Smooth muscle cell (in vitro differentiated cells): Measurements from ENCODE around the gene SIRT5. TPM values are rescaled to one million over a fixed set of nuclear protein-coding genes. Genes with fewer than 3 reads are reported as not detected.

ENCODE experiments used
- DNase-seq: peaks from one replicate; lab custom pipeline; 2025; ENCODE audit not compliant: unreplicated experiment; lab: John Stamatoyannopoulos, UW
- H2AFZ ChIP-seq: fragments of 200-600 bp; sonication (generic); 2 replicates; pipeline ENCODE4 v1.6.0; 2016; ENCODE audit warnings: antibody characterized with exemption, low read depth, mild to moderate bottlenecking
- H3F3A ChIP-seq: fragments of 200-600 bp; sonication (generic); 2 replicates; pipeline ENCODE4 v1.6.0; 2017; ENCODE audit warnings: antibody characterized with exemption, low read depth
- H3K27ac ChIP-seq: fragments of 200-600 bp; sonication (generic); 2 replicates; pipeline ENCODE4 v1.5.1; 2016; ENCODE audit warnings: low read depth, mild to moderate bottlenecking
- H3K27me3 ChIP-seq: fragments of 200-600 bp; sonication (generic); 2 replicates; pipeline ENCODE4 v1.6.1; 2016; ENCODE audit warnings: low read depth, mild to moderate bottlenecking
- H3K36me3 ChIP-seq: fragments of 200-600 bp; sonication (generic); 2 replicates; pipeline ENCODE4 v1.5.1; 2016; ENCODE audit warnings: low read depth
- H3K4me1 ChIP-seq: fragments of 200-600 bp; sonication (generic); 2 replicates; pipeline ENCODE4 v1.5.1; 2016; ENCODE audit warnings: low read depth
- H3K4me2 ChIP-seq: fragments of 200-600 bp; sonication (generic); 2 replicates; pipeline ENCODE4 v1.6.0; 2016; ENCODE audit warnings: mild to moderate bottlenecking
- H3K4me3 ChIP-seq: fragments of 200-600 bp; sonication (generic); 2 replicates; pipeline ENCODE4 v1.5.1; 2016; ENCODE audit warnings: mild to moderate bottlenecking
- H3K79me2 ChIP-seq: fragments of 200-600 bp; sonication (generic); 2 replicates; pipeline ENCODE4 v1.6.0; 2016; ENCODE audit warnings: low read depth, mild to moderate bottlenecking
- H3K9ac ChIP-seq: fragments of 200-600 bp; sonication (generic); 2 replicates; pipeline ENCODE4 v1.6.0; 2016; ENCODE audit warnings: low read depth
- H3K9me3 ChIP-seq: fragments of 200-600 bp; sonication (generic); replicated peaks from 2 replicates; pipeline ENCODE4 v1.5.1; 2016; ENCODE audit warnings: low read depth
- H4K20me1 ChIP-seq: fragments of 200-600 bp; sonication (generic); 2 replicates; pipeline ENCODE4 v1.6.0; 2016; ENCODE audit warnings: low read depth
- CTCF ChIP-seq: fragments of 200-600 bp; sonication (generic); IDR thresholded peaks from 2 replicates; pipeline ENCODE4 v1.5.1; 2017; ENCODE audit warnings: borderline replicate concordance, mild to moderate bottlenecking, antibody characterized with exemption; ENCODE audit not compliant: insufficient read depth, poor library complexity, severe bottlenecking
- WGBS: methylation state at CpG from one replicate; pipeline ENCODE4 v1.1.7; 2016; ENCODE audit warnings: low lambda C conversion rate; 5-methylcytosine and 5-hydroxymethylcytosine counted together
- polyA plus RNA-seq: library from polyadenylated mRNA; unstranded; fragments of >200 nt; fragmentation: Nextera tagmentation; extraction: Ambion mirVana; gene quantifications from 2 replicates; pipeline ENCODE4 v1.2.1, GENCODE V29; 2016
- total RNA-seq: library from RNA; depleted of rRNA; stranded (reverse); fragments of >200 nt; gene quantifications from 2 replicates; pipeline ENCODE4 v1.2.3, GENCODE V29; 2014

Gene SIRT5
- total and polyA plus RNA-seq, 2 experiments from 2014 or later, result 5.2 to 5.5 TPM

- Histone ChIP-seq H4K20me1 (no peaks in the 10 kb centered on the region), H3K27ac (no peak overlapping the region), H3K4me3 (no peak overlapping the region), H3K79me2 (no peaks in the 10 kb centered on the region), H3K9me3 (no peaks in the 10 kb centered on the region), H3K9ac (no peak overlapping the region), H3K36me3 (peaks cover 24% of the 10 kb centered on the region), H3K4me1 (no peaks in the 10 kb centered on the region), H3F3A (no peaks in the 10 kb centered on the region), H3K4me2 (no peak overlapping the region), H3K27me3 (no peaks in the 10 kb centered on the region), H2AFZ (no peak overlapping the region)
- no peak for DNase-seq
- WGBS, result 98% methylated on average over 4 of the region's 4 CpGs
- TF ChIP-seq CTCF, result no peak
Observed at GRCh38 chr6:13638626-13639025, 64.2 kb downstream of the SIRT5 start.

GRCh38 chr6:13641315-13641714, 66.9 kb downstream of the SIRT5 start:
- Histone ChIP-seq H3K27me3 (no peaks in the 10 kb centered on the region), H3K4me2 (no peak overlapping the region), H3K36me3 (peaks cover 21% of the 10 kb centered on the region), H3K27ac (no peak overlapping the region), H4K20me1 (peaks cover 2% of the 10 kb centered on the region), H3K4me1 (no peaks in the 10 kb centered on the region), H3K4me3 (no peak overlapping the region), H3K79me2 (peaks cover 5% of the 10 kb centered on the region), H3K9me3 (no peaks in the 10 kb centered on the region), H2AFZ (no peak overlapping the region), H3K9ac (no peak overlapping the region), H3F3A (no peaks in the 10 kb centered on the region)
- no peak for DNase-seq
- TF ChIP-seq CTCF, result no peak
- 95% methylated on average over 5 of the region's 5 CpGs for WGBS

GRCh38 chr6:13643125-13643524, 68.7 kb downstream of the SIRT5 start:
- no peaks in the 10 kb centered on the region for H3F3A ChIP-seq
- no peak overlapping the region for H3K4me2 ChIP-seq
- no peak overlapping the region for H3K27ac ChIP-seq
- no peaks in the 10 kb centered on the region for H3K4me1 ChIP-seq
- no peak for DNase-seq
- no peak overlapping the region for H2AFZ ChIP-seq
- H3K9ac ChIP-seq, result no peak overlapping the region
- no peaks in the 10 kb centered on the region for H3K27me3 ChIP-seq
- peaks cover 15% of the 10 kb centered on the region for H3K36me3 ChIP-seq
- H3K4me3 ChIP-seq, result no peak overlapping the region
- H3K79me2 ChIP-seq, result peaks cover 9% of the 10 kb centered on the region
- 88% methylated on average over 3 of the region's 3 CpGs for WGBS
- H3K9me3 ChIP-seq, result no peaks in the 10 kb centered on the region
- no peak for TF ChIP-seq CTCF
- peaks cover 2% of the 10 kb centered on the region for H4K20me1 ChIP-seq

GRCh38 chr6:13648850-13649249, 74.4 kb downstream of the SIRT5 start:
- Histone ChIP-seq H3K4me2 (no peak overlapping the region), H3K9ac (no peak overlapping the region), H3K79me2 (peaks cover 9% of the 10 kb centered on the region), H3F3A (no peaks in the 10 kb centered on the region), H3K4me3 (no peak overlapping the region), H3K36me3 (no peaks in the 10 kb centered on the region), H3K4me1 (no peaks in the 10 kb centered on the region), H3K9me3 (no peaks in the 10 kb centered on the region), H3K27ac (no peak overlapping the region), H2AFZ (no peak overlapping the region), H4K20me1 (peaks cover 31% of the 10 kb centered on the region), H3K27me3 (no peaks in the 10 kb centered on the region)
- TF ChIP-seq CTCF, result no peak
- DNase-seq, result no peak
